PC-9 (cell line): Measurements from ENCODE around the gene SMAD6. TPM values are rescaled to one million over a fixed set of nuclear protein-coding genes. Genes with fewer than 3 reads are reported as not detected.

Experiments used
- BruUV-seq: library from RNA; stranded (reverse); fragments of 400-500 nt; replicated peaks from 2 replicates; lab custom pipeline; 2021; lab: Mats Ljungman, UMichigan
- CTCF ChIA-PET: fragments of 300-600 bp; sonication (Branson Sonifier 250); formaldehyde crosslinking; loops from one replicate; lab custom pipeline; 2022; ENCODE audit warnings: antibody characterized with exemption; lab: Charles Lee
- POLR2A ChIA-PET: fragments of 300-600 bp; sonication (Branson Sonifier 250); formaldehyde crosslinking; loops from one replicate; lab custom pipeline; 2022; ENCODE audit warnings: antibody characterized with exemption; ENCODE audit not compliant: unreplicated experiment; lab: Charles Lee
- DNase-seq, 2 experiments: peaks; one replicate each; pipeline versions ENCODE4 v3.0.0 to v3.0.0-alpha.2; 2015 to 2022; ENCODE audit warnings: mixed read lengths in 1 of 2
- H2AFZ ChIP-seq: fragments of 200-600 bp; sonication (generic); 2 replicates; pipeline ENCODE4 v1.8.1; 2017; ENCODE audit warnings: antibody characterized with exemption
- H3F3A ChIP-seq: fragments of 200-600 bp; sonication (generic); 2 replicates; pipeline ENCODE4 v1.8.1; 2017; ENCODE audit warnings: antibody characterized with exemption, mild to moderate bottlenecking, low read depth; ENCODE audit not compliant: insufficient read depth
- H3K27ac ChIP-seq: fragments of 200-600 bp; sonication (generic); 2 replicates; pipeline ENCODE4 v1.6.1; 2016; ENCODE audit warnings: mixed run types
- H3K27me3 ChIP-seq: fragments of 200-600 bp; sonication (generic); 2 replicates; pipeline ENCODE4 v1.6.1; 2016; ENCODE audit warnings: low read depth, mixed run types; ENCODE audit not compliant: insufficient read depth
- H3K36me3 ChIP-seq: fragments of 200-600 bp; sonication (generic); 2 replicates; pipeline ENCODE4 v1.6.1; 2016; ENCODE audit warnings: low read depth, mixed run types
- H3K4me1 ChIP-seq: fragments of 200-600 bp; sonication (generic); replicated peaks from 2 replicates; pipeline ENCODE4 v1.6.1; 2016; ENCODE audit warnings: mixed run types; ENCODE audit not compliant: insufficient read depth
- H3K4me2 ChIP-seq: fragments of 200-600 bp; sonication (generic); 2 replicates; pipeline ENCODE4 v1.6.1; 2017; ENCODE audit warnings: mixed run types
- H3K4me3 ChIP-seq: fragments of 200-600 bp; sonication (generic); 2 replicates; pipeline ENCODE4 v1.6.1; 2016; ENCODE audit warnings: mixed run types
- H3K79me2 ChIP-seq: fragments of 200-600 bp; sonication (generic); 2 replicates; pipeline ENCODE4 v1.6.1; 2017; ENCODE audit warnings: low read depth, mixed run types
- H3K9me2 ChIP-seq: fragments of 200-600 bp; sonication (generic); 2 replicates; pipeline ENCODE4 v1.8.1; 2017; ENCODE audit warnings: mild to moderate bottlenecking; ENCODE audit not compliant: insufficient read depth
- H3K9me3 ChIP-seq: fragments of 200-600 bp; sonication (generic); 2 replicates; pipeline ENCODE4 v1.8.1; 2016; ENCODE audit warnings: low read depth; ENCODE audit not compliant: insufficient read depth
- H4K20me1 ChIP-seq: fragments of 200-600 bp; sonication (generic); 2 replicates; pipeline ENCODE4 v1.8.1; 2017; ENCODE audit not compliant: insufficient read depth
- CTCF ChIP-seq: fragments of 200-600 bp; sonication (generic); conservative IDR thresholded peaks from 2 replicates; pipeline ENCODE4 v1.6.1; 2017; ENCODE audit warnings: mixed run types, antibody characterized with exemption, mild to moderate bottlenecking, moderate library complexity
- EZH2 ChIP-seq: fragments of 200-600 bp; sonication (generic); IDR thresholded peaks from 2 replicates; pipeline ENCODE4 v1.8.0; 2017; ENCODE audit warnings: antibody characterized with exemption, low read depth
- intact Hi-C: fragments of 100-400 bp; cut with micrococcal nuclease; formaldehyde crosslinking; loops from one replicate; pipeline ENCODE4 v1.10.0; 2022; ENCODE audit not compliant: unreplicated experiment
- total RNA-seq: library from RNA; stranded (reverse); gene quantifications from 2 replicates; pipeline ENCODE4 v1.2.3, GENCODE V29; 2021

The SMAD6 gene
- total RNA-seq, 1 experiment from 2014 or later, result 7.1 TPM

GRCh38 chr15:66777054-66777453 is 75.0 kb downstream of the SMAD6 start:
- H3K27ac ChIP-seq, result no peak overlapping the region

GRCh38 chr15:66777596-66778313 is 75.7 kb downstream of the SMAD6 start:
- ChIA-PET CTCF (interaction anchor here (0.6 to 1.0 kb wide), 3 partner anchors 77 to 1306 kb away, joined by 3 read pairs; no protein-coding TSS in a partner anchor), POLR2A (interaction anchor here (0.6 to 0.7 kb wide), 3 partner anchors 21 to 328 kb away, joined by 3 to 25 read pairs (median 4); no protein-coding TSS in a partner anchor)
- H3K4me1 ChIP-seq, result no peaks in the 10 kb centered on the region
- no peaks in the 10 kb centered on the region for H3K36me3 ChIP-seq
- no peaks in the 10 kb centered on the region for H3K9me2 ChIP-seq
- H3F3A ChIP-seq, result peaks cover 3% of the 10 kb centered on the region; the same call in 1 of the 2 replicates
- TF ChIP-seq CTCF, result no peak
- no peak overlapping the region for H3K27ac ChIP-seq
- intact Hi-C loops, result no loop called here
- H3K27me3 ChIP-seq, result no peaks in the 10 kb centered on the region
- DNase-seq, result no peak
- H2AFZ ChIP-seq, result no peak overlapping the region
- H3K9me3 ChIP-seq, result no peaks in the 10 kb centered on the region
- no peak overlapping the region for H3K4me3 ChIP-seq
- no peaks in the 10 kb centered on the region for H3K79me2 ChIP-seq
- no peaks in the 10 kb centered on the region for H4K20me1 ChIP-seq
- BruUV-seq, result no TSS peak
- H3K4me2 ChIP-seq, result no peak overlapping the region

More at GRCh38 chr15:66777054-66777453, 75.0 kb downstream of the SMAD6 start:
- ChIA-PET CTCF (interaction anchor here (0.7 kb wide), 1 partner anchor 92 kb away, joined by 3 read pairs; no protein-coding TSS in a partner anchor), POLR2A (no interaction called here)
- intact Hi-C loops, result no loop called here
- H3K4me3 ChIP-seq, result no peak overlapping the region
- peaks cover 3% of the 10 kb centered on the region; the same call in 1 of the 2 replicates for H3F3A ChIP-seq
- H3K9me2 ChIP-seq, result no peaks in the 10 kb centered on the region
- no peak overlapping the region for H3K4me2 ChIP-seq
- H3K36me3 ChIP-seq, result no peaks in the 10 kb centered on the region
- H2AFZ ChIP-seq, result no peak overlapping the region
- TF ChIP-seq EZH2, result no peak
- TF ChIP-seq CTCF, result no peak
- DNase-seq, result no peak
- H3K79me2 ChIP-seq, result no peaks in the 10 kb centered on the region
- H3K27me3 ChIP-seq, result no peaks in the 10 kb centered on the region
- H4K20me1 ChIP-seq, result no peaks in the 10 kb centered on the region
- no TSS peak for BruUV-seq
- no peaks in the 10 kb centered on the region for H3K4me1 ChIP-seq
- H3K9me3 ChIP-seq, result no peaks in the 10 kb centered on the region

- H3K4me1 ChIP-seq, result no peaks in the 10 kb centered on the region
- TF ChIP-seq CTCF (no peak), EZH2 (no peak)
- H4K20me1 ChIP-seq, result no peaks in the 10 kb centered on the region
- no peaks in the 10 kb centered on the region for H3K79me2 ChIP-seq
- H3K27ac ChIP-seq, result no peak overlapping the region
- no peaks in the 10 kb centered on the region for H3K36me3 ChIP-seq
- H3K27me3 ChIP-seq, result no peaks in the 10 kb centered on the region
- H2AFZ ChIP-seq, result no peak overlapping the region
- H3K4me2 ChIP-seq, result no peak overlapping the region
- intact Hi-C loops, result no loop called here
- BruUV-seq, result no TSS peak
- CTCF ChIA-PET, result interaction anchor here (0.6 to 1.0 kb wide), 2 partner anchors 77 to 1306 kb away, joined by 3 read pairs; no protein-coding TSS in a partner anchor
- H3F3A ChIP-seq, result peaks cover 3% of the 10 kb centered on the region; the same call in 1 of the 2 replicates
- H3K9me3 ChIP-seq, result no peaks in the 10 kb centered on the region
- no peaks in the 10 kb centered on the region for H3K9me2 ChIP-seq
- no peak overlapping the region for H3K4me3 ChIP-seq
- DNase-seq, result no peak
- POLR2A ChIA-PET, result interaction anchor here (0.6 to 0.7 kb wide), 3 partner anchors 21 to 327 kb away, joined by 3 to 25 read pairs (median 4); no protein-coding TSS in a partner anchor
These were observed 76.3 kb downstream of the SMAD6 start for GRCh38 chr15:66778314-66778665.
